ENCODE results near the gene MAN1A1.

Gene MAN1A1

DNA sequence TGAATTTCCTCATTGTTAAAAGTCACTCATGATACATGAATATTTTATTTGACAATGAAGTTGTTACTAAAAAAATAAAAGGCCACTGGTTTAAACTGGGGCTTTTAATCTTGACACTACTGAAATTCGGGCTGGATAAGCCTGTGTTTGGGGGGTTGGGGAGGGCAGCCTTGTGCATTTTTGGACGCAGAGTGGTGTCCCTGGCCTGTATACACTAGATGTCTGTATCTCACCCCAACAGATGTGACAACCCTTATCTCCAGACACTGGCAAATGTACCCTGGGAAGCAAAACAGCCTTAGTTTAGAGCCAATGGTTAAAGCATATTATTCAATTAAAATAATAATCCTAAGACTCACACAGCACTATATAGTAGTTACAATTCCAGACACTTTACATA lies 24.8 kb downstream of the MAN1A1 start:
- DNase-seq: no peak

- no peak for DNase-seq
Measured at GRCh38 chr6:119323931-119324330, 25.6 kb downstream of the MAN1A1 start.

DNA sequence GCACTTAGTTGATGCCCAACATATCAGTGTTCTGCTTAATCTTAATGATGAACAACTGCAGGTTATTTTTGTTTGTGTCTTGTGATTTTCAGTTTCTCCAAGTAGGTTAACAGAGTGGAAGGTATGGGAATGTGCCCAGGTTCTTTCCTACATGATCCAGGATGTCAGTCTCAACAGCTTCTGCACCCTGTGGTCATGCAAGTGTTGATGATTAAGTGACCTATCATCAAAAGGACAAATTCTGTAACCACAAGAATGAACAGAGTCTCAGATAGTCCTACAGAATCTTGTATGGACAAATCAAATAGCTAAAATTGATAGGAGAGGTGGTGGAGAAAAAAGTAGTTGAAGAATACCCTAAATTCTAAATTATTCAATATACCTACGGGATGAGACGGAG lies 26.1 kb downstream of the MAN1A1 start:
- DNase-seq: no peak

DNA sequence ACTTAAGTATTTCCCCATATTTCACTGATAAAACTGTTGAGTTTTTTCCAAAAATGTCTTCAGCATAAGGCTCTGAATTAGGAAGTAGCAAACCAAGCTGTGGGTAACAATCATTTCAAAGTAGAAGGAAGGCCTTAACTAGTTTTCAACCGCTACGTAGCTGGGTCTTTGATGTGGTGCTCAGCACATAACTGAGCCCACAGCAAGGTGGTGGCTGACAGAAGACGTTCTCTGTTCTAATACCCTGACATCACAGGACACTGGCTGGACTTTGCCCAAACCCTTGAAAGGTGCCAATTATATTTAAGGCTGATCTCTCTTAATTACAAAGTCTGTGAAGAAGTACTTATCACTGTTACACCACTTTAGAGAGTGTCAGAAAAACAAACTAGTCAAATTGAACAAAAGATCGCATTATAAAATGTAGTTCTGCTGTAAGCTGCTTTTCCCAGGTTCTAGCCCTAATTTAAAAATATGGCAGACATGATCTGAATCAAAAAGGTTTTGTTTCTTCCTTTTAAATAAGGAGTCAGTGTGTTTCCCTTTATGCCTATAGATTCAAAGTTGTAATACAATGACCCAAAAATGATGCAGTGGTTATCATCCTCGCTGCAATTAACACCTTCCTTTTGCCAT lies 26.7 kb downstream of the MAN1A1 start:
- DNase-seq: no peak

GRCh38 chr6:119322034-119322433 lies 27.5 kb downstream of the MAN1A1 start:
- no peak for DNase-seq

GRCh38 chr6:119319694-119320093 lies 29.9 kb downstream of the MAN1A1 start:
- no peak for DNase-seq

DNA sequence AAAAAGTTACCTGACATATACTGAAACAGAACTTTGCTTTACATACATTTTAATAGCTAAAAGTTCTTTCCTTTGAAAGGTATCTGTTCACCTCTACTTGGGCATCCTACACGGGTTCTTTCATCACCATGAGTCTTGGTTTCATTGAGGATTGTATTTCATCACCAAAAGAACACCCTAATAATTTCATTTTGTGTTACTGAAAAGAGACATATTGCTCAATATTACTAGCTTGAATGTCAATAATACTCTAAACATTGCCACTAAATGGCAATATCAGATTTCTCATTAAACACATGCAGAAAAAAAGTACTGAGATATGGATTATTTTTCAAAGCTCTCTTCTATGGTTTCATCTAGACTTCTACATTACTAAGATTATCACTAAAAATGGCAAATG lies 30.8 kb downstream of the MAN1A1 start:
- no peak for DNase-seq

- DNase-seq: no peak
Measured at GRCh38 chr6:119318176-119318575, 31.4 kb downstream of the MAN1A1 start.

- no peak for DNase-seq
Measured at GRCh38 chr6:119317007-119317406, 32.6 kb downstream of the MAN1A1 start.

GRCh38 chr6:119314885-119315272 lies 34.7 kb downstream of the MAN1A1 start:
- DNase-seq: no peak

DNA sequence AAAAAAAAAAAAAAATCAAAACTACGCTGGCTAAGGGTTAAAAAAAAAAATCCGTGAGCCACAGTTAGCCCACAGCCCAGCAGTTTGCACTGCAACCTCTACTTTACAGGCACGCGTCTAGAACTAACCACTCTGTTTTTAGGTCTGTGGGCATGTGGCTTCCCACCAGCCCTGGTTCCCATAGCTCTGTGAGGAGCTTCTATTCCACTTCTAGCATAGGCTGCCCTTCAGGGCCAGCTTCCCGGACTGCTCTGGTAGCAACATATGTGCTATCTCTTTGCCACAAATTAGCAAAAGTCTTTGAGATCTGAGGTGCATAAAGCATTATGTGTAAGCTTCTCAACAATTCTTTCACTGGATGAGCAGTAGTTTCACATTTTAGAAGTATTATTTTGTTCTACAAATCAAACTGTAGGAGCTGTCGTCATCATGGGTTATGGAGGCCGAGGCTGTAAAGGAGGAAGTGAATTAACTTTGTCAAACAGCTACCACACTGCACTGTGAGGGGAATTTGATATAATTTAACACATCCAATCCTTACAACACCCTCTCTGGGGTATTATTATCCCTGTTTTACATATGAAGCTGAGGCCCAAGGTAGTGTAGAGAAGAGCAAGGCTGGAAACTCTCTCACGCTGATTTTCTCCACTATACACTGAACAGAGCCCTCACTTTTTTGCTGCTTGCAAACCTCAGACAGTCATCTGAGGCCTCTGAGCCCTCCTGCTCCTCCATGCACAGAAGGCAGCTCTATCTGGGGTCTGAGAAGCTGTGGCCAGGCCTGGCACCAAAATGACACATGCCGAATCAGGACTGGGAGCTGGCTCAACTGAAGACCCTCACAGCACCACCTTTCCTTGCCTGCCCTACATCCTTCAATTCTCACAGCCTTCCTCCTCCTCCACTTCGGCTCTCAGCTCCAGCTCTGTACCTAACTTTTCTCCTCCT lies 35.4 kb downstream of the MAN1A1 start:
- no peak for DNase-seq

DNA sequence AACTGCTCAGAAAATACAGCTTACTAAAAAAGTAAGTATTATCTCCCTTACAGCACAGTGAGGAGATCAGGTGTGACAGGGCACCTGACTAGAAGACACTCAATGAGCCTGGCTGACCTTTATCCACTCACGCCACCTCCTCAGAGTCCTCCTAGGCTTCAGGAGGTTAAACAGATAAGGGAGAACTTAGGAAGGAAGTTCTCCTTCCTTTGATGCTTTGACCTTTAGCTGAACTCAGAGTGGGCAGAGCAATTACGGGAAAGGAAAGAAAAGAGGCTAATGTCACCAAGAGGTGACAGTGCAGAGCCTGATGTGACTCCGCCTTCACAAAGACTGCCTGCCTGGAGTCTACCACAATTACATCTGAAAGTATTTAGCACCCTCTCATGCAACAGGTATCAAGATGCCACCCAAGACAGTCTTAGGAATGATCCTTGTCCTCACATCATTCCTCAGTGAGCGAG lies 36.7 kb downstream of the MAN1A1 start:
- DNase-seq: no peak

- no peak for DNase-seq
Measured at GRCh38 chr6:119312441-119312840, 37.1 kb downstream of the MAN1A1 start.

DNA sequence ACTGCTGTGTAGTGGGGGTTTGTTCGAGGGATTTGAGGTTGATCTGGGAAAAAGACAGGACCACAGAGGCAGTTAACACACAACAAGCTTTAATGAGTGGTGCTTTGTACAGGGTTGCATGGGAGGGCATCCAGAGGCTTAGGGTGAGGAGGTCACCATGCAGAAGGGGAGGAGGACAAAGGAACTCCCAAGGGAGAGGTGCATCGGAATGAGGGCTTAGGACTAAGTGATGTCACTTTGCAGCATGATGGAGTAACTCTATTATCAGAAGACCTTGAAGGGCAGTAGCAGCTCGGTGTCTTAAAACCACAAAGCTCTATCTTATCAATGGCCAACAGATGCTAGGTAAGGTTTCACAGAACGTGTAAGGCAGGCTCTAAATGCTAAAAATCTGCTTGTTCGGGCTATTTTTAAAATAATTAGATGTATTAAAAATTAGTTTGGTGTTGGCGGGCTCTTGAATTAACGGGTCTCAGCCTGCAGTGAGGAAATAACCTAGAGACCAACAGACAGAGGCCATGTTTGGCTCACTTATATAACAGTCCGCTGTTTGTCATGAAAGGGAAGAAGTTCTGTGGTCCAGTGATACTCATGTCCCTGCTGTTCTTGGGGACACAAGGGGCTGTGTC lies 37.9 kb downstream of the MAN1A1 start:
- DNase-seq: no peak

- DNase-seq: no peak
Measured at GRCh38 chr6:119310486-119311036, 39.0 kb downstream of the MAN1A1 start.

DNA sequence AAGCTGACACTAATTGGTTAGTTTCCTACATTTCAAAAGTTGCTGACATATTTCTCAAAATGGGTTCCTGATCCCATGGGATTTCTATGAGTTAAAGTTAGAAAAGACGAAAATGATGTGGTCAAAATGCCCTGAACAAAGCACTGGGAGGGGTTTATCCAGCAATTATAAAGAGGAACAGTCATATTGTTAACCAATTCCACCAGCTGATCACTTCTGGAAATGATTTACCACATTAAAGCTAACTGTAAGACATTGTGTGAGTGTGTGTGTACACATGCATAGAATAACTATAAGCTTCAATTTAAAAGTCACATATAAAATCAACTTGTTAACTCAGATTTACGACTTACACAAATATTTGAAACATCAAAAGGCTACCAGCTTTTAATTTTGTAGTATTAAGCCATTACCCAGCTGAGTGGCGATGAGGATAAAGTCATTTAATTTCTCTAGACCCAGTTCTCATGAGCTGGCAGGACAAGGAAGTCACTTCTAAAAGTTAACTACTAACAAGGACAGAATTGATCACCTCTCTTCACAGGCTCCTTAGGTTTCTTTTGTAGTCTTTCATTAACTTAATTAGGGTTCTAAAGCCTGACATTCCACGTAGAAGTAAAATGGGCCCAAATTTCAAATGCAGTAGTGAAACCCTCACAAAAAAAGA lies 40.4 kb downstream of the MAN1A1 start:
- DNase-seq: no peak

- DNase-seq: no peak
Measured at GRCh38 chr6:119308048-119308570, 41.5 kb downstream of the MAN1A1 start.

DNA sequence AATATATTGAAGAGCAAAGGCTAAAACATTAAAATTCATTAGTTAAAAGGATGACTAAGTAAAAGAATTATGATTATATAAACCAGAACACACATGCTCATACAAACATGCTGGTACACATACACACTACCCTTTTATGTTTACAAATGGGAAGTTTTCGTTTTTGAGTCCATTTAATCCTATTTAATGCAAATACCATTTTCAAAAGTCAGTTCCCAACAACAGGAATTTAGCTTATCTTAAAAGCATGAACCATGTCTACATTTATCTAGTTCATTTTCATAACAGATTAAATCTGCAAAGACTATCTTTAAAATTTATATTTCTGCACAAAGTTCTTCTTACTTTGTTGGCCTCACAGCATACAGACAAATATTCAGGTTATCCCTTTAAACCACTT lies 42.5 kb downstream of the MAN1A1 start:
- no peak for DNase-seq

- no peak for DNase-seq
Measured at GRCh38 chr6:119306396-119306968, 43.1 kb downstream of the MAN1A1 start.

DNA sequence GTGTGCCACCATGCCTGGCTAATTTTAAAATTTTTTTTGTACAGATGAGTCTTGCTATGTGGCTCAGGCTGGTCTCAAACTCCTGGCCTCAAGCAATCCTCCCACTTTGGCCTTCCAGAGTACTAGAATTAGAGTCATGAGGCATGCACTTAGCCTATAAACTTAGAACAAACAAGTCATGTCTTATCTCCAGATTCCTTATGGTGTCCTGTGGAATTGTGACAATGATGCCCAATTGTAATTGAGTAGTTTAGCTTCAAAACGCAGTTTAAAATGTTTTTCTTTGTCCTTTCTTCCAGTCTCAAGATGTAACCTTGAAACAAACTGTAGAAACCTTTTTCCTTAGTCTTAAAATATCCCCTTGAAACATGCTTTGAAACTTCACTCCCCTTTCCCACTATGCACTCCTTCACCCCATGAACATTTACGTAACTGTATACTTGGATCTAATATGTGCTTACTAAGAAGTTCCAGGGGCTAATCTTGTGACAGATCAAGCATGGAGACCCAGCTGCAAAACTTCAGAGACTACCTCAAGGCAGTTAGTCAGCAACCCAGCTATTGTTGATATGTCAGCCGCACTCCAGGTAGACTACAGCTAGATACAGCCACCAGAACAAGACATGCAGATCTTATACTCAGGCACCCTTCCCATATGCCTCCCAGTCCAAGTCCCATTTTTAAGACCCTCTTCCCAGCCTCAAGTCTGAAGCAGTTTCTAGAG lies 46.2 kb downstream of the MAN1A1 start:
- DNase-seq: no peak

- no peak for DNase-seq
Measured at GRCh38 chr6:119301429-119301828, 48.1 kb downstream of the MAN1A1 start.

DNA sequence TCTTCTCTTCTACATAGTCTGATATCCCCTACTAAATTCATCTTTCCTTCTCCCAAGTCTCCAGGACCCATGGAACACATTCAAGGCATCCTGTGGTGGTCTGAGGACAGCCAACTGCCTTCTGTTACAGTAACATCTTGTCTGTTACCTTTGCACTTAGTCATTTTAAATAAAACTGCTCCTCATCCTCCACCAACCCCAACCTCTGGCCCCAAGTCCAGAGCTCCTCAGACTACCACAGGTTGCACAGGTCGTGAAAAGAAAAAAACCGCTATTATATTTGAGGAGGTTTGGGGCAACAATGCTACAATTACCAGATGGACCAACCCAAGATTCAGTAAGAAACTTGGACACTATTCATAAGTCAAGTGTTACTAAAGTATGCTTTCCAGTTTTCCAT lies 49.9 kb downstream of the MAN1A1 start:
- no peak for DNase-seq

All from COR-L47 (cell line).